CD1c-positive myeloid dendritic cell (primary cell): Measurements from ENCODE around the gene NPHS1.
"Not testable (repeated sequence)": the region's sequence is repeated elsewhere in the genome, so short reads cannot be mapped to it uniquely, and the experiment has no call there.

Experiments
- DNase-seq: peaks from one replicate; pipeline ENCODE4 v3.0.0-alpha.2; 2016; ENCODE audit errors: extremely low spot score

The NPHS1 gene, protein sequence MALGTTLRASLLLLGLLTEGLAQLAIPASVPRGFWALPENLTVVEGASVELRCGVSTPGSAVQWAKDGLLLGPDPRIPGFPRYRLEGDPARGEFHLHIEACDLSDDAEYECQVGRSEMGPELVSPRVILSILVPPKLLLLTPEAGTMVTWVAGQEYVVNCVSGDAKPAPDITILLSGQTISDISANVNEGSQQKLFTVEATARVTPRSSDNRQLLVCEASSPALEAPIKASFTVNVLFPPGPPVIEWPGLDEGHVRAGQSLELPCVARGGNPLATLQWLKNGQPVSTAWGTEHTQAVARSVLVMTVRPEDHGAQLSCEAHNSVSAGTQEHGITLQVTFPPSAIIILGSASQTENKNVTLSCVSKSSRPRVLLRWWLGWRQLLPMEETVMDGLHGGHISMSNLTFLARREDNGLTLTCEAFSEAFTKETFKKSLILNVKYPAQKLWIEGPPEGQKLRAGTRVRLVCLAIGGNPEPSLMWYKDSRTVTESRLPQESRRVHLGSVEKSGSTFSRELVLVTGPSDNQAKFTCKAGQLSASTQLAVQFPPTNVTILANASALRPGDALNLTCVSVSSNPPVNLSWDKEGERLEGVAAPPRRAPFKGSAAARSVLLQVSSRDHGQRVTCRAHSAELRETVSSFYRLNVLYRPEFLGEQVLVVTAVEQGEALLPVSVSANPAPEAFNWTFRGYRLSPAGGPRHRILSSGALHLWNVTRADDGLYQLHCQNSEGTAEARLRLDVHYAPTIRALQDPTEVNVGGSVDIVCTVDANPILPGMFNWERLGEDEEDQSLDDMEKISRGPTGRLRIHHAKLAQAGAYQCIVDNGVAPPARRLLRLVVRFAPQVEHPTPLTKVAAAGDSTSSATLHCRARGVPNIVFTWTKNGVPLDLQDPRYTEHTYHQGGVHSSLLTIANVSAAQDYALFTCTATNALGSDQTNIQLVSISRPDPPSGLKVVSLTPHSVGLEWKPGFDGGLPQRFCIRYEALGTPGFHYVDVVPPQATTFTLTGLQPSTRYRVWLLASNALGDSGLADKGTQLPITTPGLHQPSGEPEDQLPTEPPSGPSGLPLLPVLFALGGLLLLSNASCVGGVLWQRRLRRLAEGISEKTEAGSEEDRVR (N-terminal part only)

DNA sequence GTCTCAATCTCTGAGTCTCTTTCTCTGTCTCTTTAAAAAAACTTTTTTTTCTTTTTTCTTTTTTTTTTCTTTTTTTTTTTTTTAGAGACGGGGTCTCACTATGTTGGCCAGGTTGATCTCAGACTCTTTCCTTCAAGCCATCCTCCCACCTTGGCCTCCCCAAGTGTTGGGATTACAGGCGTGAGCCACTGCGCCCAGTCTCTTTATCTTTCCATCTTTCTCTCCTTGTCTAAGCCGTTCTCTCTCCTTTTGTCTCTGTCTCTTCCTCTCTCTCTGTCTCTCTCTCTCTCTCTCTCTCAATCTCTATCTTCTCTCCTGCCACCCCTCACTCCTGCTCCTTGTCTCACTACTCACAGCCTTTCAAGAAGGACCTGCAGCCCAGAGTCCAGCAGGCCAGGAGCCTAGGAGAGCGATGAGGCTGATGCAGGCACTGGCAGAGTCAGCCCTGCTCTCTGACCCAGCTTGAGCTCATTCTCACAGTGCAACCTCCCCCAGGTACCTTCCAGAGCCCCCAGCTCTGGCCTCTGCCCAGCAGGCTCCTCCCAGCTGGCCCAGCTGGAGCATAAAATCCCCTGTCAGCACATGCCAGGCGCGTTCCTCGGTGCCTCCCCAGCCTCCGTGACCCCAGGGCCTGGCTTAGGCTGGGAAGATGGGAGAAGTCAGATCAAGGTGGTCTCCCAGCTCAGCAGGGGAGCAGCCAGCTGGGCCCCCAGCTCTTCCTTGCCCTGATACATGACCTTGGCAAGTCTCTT is at the start of gene NPHS1:
NPHS1 (minus strand) TSS at position 476 of the 752 bp plus-strand sequence. CDS start 667 bp downstream, outside the sequence.
- DNase-seq = no peak

DNA sequence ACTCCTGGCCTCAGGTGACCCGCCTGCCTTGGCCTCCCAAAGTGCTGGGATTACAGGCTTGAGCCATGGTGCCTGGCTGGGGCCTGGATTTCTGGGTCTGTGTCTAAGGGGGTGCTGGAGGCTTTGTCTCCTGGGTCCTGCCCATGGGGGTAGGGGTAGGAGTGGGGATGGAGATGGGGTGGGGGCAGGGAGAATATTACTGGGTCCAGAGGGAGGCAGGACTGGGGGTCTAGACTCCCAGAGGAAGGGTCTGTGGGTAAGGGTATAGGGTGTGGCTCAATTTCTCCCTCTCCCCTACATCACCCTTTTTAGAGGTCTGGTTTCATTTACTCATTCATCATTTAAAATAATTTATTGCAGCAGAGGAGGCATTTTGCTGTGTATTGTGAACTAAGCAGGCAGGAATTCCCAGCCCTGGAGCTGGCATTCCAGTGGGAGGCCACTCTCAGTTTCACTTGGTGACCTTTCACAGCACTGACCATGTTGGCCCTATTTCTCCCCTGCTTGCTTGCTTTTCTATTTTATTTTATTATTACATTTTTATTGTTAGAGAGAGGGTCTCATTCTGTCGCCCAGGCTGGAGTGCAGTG is 48.8 kb upstream of the NPHS1 start:
- no peak for DNase-seq

DNA sequence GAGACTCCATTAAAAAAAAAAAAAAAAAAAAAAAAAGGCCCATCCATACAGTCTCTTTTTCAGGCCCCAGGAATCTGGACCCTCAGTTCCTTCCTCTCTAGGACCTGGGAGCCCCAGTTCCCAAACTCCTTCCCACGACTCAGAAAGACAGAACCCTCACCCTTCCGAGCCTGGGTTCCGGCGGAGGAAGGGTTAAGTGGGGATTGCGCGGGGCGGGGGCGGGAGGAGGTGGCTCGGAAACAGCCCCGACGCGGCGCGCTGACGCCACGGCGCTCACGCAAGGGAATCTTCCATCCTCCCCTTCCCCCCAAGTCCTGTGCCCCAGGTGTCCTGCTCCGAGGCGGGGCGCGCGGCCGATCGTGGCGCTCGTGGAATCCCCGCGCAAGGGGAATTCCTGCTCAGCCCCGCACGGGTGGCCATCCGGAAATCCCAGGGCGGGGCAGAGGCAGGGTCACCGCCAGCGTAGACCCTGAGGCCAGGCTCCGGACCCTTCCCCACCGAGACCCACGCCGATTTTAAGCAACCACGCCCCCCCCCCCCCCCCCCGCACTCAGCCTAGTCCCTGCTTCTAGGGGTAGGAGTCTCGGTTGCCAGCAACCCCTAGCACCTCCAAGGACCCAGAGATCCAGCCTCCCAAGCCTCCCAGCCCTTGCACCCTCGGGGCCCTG is 47.4 kb upstream of the NPHS1 start:
- DNase-seq = peak; percentile 95

DNA sequence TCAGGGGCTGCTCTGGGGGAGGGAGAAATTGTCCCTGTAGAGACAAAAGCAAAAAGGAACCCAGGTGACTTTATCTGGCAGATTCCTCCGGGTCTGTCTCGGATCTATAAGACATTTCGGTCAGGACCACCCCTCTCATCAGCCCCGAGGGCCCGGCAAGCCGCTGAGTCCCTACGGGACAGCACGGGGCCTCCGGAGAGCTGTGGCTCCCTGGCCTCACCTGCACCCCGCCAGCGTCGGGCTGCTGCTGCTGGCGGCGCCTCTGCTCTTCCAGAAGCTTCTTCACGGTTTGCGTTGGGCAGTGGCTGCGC is 46.1 kb upstream of the NPHS1 start:
- no peak for DNase-seq

DNA sequence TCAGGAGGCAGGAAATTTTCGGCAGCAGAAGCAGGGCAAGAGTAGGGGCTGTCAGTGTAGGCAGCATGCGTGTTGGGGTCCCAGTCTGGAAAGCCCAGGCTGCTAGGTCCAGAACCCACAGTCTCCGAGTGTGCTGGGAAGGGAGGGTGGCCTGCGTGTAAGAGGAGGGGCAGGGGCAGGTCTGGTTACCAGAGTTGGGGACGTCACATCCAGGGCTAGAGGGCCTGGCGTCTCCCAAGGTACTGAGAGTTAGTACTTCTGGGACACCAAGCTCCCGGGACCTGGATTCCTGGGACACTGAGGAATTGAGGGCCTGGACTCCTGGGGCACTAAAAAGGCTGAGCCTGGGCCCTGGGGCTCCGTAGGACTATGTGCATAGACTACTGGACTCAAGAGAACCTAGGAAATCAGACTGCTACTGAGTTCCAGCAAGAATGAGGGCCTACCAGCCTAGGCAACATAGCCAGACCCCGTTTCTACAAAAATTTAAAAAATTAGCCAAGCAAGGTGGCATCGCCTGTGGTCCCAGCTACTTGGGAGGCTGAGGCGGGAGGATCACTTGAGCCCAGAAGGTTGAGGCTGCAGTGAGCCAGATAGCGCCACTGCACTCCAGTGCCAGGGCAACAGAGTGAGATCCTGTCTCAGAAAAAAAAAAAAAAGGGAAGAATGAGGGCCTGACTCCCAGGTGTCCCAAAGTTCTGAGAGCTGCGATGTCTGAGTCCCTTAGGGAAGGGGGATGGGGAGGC is 45.6 kb upstream of the NPHS1 start:
- no peak for DNase-seq

DNA sequence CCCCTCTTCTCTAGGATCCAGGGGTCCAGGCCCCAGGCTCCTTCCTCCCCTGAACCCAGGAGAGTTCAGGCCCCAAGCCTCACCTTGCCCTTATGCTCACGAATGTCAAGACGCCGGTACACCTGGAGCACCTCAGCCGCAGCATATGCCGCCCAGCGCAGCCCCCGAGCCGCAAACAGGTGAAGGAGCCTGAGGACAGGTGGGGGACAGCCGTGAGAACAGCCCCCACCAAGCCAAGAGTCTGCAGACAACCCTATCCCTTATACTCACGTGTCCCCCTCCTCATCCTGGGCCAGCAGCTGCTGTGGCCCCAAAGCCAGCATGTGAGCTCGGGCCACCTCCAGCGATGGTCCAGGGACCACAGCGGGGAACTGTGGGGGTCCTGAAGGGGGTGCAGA is 44.3 kb upstream of the NPHS1 start:
- DNase-seq = no peak

DNA sequence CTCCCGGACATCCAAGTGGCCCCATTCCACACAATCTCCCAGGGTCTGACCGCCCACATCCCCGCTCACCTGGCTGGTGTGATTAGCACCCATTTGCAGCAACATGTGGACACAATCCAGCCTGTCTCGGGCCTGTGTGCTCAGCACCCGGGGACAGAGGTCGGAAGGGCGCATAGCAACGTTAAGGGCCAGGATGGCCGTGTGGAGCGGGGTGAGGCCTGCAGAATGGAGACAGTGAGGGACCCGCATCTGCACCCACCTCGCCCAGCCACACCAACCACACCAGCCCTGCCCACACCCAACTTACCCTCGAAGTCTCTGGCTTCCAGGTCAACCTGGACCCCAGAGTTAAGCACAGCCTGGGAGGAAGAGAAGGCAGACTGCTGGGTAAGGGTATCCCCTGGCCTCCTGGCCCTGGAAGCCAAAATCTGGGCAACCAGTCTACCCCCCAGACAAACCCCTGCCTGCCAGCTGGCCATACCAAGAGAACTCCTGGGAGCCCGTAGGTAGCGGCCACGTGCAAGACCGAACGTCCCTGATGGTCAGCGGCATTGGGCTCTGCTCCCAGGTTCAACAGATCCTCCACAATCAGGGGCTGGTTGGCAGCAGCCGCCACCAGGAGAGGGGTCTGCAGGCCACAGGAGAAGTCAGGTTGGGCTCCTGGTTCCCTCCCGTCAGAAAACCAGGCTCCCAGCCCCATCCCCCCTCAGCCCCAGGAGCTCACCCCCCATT is 43.8 kb upstream of the NPHS1 start:
- no peak for DNase-seq

DNA sequence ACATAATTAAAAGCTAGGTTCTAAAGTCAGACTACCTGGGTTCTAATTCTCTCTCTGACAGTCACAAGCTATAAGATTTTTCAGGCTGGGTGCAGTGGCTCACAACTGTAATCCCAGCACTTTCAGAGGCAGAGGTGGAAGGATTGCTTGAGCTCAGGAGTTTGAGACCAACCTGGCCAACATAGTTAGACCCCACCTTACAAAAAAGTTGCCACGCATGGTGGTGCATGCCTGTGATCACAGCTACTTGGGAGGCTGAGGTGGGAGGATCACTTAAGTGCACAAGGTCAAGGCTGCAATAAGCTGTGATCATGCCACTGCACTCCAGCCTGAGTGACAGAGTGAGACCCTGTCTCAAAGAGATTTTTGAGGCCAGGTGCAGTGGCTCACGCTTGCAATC is 42.0 kb upstream of the NPHS1 start:
- no peak for DNase-seq

DNA sequence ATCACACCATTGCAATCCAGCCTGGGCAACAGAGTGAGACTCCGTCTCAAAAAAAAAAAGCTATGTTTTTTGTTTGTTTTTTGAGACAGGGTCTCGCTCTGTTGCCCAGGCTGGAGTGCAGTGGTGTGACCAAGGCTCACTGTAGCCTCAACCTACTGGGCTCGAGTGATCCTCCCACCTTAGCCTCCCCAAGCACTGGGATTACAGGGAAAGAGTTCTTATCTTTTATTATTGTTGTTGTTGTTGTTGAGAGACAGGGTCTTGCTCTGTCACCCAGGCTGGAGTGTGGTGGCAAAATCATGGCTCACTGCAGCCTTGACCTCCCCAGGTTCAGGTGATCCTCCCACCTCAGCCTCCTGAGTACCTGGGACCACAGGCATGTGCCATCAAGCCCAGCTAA is 39.5 kb upstream of the NPHS1 start:
- not testable (repeated sequence) for DNase-seq

DNA sequence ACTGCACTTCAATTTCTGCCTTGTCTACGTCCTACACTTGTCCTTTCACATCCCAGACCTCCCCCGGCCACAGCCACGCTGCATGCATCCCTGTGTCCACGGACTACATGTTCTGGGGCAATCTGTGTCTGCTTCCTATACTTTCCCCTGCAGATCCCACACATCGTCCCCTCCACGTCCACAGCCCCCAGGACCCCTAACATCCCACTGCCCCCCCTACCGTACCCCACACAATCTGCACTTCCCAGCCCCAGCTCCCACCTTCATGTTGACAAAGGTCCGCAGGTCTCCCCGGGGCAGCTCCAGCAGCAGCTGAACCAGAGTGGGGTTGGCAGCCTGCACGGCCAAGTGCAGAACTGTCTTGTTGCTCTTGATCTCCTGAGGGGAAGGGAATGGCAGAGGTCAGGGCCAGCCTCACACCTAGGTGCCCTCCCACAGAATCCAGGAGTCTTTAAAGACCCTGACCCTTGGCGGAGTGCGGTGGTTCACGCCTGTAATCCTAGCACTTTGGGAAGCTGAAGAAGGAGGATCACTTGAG is 37.9 kb upstream of the NPHS1 start:
- DNase-seq = no peak

DNA sequence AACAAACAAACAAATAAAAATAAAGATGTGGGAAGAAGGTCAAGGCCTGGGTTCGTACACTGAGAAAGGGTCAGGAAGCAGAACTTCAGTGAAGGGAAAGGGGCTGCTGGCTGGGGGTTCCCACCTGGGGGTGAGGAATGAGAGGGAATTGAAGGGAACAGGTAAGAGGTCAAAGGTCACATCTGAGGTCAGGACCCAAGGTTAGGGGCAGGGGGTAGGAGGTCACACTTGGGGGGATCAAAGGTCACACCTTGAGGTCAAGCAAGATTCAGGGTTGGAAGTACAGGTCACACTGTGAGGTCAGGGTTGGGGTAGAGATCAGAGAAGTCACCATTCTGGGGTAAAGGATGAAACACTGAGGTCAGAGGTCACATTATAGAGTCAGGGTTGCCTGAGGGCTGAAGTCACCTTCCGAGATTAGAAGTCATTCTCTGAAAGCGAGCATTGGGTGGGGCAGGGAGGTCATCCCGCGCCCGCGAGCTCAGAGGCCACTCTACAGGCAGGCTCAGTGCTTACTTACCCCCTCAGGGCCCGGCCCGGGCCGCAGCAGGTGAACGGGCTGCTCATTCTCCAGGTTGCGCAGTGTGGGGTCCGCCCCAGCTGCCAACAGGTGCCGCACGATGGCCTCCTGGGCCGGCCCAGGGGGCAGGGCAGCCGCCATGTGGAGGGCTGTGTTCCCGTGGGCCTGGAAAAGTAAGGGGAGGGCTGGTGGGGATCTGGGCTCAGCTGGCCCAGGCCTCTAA is 37.2 kb upstream of the NPHS1 start:
- DNase-seq = no peak

DNA sequence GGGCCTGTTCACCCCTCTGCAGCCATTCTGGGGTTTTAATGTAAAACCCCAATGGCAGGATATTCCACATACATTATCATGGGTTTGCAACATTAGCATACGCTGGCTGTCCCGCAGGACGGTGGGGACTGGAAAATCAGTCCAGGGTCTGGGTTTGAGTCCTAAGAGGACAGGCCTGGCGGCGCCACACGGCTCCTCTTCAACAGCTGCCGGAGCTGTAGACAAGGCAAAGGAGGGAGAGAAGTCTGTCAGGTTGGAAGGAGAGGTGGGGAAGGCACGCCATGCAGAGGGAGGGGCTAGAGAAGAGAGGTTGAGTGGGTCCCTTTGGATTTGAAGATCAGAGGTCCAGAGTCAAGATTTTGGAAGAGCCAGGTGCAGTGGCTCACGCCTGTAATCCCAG is 36.1 kb upstream of the NPHS1 start:
- DNase-seq = no peak

DNA sequence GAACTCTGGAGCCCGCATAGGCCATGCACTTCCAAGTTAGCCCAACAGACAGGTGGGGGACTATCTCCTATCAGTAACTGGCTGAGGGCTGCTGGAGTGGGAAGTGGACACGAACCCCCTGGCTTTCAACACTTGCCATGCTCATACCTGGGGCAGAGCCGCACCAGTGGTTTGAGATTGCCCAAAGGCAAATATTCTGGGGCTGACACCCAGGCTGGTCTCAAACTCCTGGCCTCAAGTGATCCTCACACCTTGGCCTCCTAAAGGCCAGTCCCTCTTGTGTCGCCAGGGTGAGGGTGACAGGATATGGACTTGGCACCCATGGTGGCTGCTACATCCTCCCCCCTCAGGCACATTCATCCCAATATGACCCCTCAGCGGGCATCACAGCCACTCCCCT is 34.9 kb upstream of the NPHS1 start:
- DNase-seq = no peak

DNA sequence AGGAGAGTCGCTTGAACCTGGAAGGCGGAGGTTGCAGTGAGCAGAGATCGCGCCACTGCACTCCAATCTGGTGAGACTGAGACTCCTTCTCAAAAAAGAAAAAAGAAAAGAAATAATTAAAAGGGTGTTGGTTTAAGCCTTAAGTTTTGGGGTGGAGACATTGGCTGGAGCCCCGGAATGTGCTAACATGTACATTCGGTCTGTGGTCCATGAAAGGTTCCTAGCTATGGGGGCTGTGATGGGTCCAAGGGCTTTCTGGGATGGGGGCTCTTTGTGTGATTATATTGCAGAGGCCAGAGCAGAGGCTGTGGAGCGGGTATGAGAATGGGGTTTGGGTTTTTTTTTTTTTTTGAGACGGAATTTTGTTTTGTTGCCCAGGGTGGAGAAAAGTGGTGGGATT is 33.6 kb upstream of the NPHS1 start:
- no peak for DNase-seq

DNA sequence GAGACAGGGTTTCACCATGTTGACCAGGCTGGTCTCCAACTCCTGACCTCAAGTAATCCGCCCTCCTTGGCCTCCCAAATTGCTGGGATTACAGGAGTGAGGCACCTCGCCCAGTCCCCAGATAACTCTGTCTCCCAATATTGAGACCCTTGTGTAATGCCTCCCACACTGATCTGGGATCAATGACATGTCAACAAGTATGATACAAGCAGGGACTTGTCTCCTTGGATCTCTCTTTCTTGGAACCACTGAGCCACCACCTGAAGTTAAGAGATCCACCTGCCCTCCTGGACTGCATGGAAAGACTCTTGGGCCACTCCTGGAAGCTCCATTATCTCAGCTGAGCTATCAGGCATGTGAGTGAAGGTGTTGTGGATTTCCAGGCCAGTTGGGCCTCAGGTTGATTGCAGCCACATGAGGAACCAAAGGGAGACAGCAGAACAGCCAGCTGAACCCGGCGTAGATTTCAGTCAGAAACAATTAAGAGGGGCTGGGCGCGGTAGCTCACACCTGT is 33.0 kb upstream of the NPHS1 start:
- DNase-seq = no peak

DNA sequence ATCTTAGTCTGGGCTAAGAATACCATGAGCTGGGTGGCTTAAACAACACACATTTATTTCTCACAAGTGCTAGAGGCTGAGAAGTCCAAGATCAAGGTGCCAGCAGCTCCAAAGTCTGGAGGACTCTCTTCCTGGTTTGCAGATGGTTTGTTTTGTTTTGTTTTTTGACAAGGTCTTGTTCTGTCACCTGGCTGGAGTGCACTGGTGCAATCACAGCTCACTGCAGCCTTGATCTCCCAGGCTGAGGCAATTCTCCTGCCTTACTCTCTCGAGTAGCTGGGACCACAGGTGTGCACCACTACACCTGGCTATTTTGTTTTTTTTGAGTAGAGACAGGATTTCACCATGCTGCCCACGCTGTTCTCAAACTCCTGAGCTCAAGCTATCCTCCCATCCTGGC is 31.6 kb upstream of the NPHS1 start:
- DNase-seq = no peak

DNA sequence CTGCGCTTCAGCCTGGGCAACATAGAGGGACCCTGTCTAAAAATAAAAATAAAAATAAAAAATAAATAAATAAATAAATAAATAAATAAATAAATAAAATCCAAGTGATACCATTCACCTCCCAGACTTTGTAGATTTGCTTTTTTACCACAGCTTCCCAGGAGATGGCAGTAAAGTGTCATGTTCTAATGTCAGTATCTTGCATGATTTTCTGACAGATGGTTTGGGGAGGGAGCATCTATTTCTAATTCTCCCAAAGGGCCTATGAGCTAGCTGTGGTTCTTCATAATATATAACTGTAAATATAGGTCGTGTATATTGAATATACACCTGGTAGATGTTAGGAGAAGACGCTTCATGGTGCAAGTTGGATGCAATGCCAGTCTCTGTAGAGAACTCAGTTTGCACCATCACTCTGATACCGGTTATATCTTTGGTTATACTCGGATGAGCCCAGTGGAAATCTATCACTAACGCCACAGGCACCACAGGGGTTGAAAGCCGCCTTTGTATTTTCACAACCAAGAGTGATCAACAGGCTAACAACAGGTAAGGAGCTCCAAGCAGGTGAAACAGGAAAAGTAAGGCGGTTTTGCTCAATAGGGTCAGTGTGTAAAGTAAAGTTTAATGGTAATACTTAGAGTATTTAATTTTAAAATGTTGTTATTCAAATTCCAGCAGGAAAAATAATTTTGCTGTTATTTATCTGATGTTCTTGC is 30.0 kb upstream of the NPHS1 start:
- DNase-seq = peak; percentile 76
